Vein endothelial cell (primary cell): ENCODE data around the gene NPHP4. TPM values are rescaled to one million over a fixed set of nuclear protein-coding genes. Genes with fewer than 3 reads are reported as not detected.

Experiments
- small RNA-seq: library from RNA; depleted of rRNA; stranded (forward); fragments of <200 nt; gene quantifications from one replicate; pipeline ENCODE3, GENCODE V24; 2012
- total RNA-seq: library from RNA; depleted of rRNA; stranded (reverse); fragments of >200 nt; gene quantifications from 2 replicates; pipeline ENCODE4 v1.2.3, GENCODE V29; 2012

Gene NPHP4
- total RNA-seq, result 5.9 and 6.7 TPM in 2 replicates

GRCh38 chr1:5992026-5992813, at the start of gene NPHP4:
Gene NPHP4, minus strand, starts transcription at chr1:5992425. Its CDS starts 6,136 bp downstream, at chr1:5986289.

Small RNA genes lying within 50 kb of the gene (small RNA-seq; reads per million reads assigned to genes)
- not detected for gene MIR4689

Other genes with a start within 250 kb of the NPHP4 start
- gene KCNAB2, start 53.5 kb upstream of the NPHP4 start, total RNA-seq, result 2.4 and 4.9 TPM in 2 replicates
- gene CHD5, start 187.9 kb upstream of the NPHP4 start, total RNA-seq, result under 0.01 and 0.10 TPM in 2 replicates
- 97.7 and 122 TPM in 2 replicates for gene RPL22, start 207.2 kb upstream of the NPHP4 start, total RNA-seq
- gene RNF207, start 213.7 kb upstream of the NPHP4 start, total RNA-seq, result 8.9 and 56.8 TPM in 2 replicates
- gene ICMT, start 243.5 kb upstream of the NPHP4 start, total RNA-seq, result 54.5 and 73.4 TPM in 2 replicates